ES-I3 (cell line): ENCODE results near the gene CDK8.
A peak's percentile ranks its signal among the peaks of the same experiment; 100 is the strongest.
"Not testable (repeated sequence)": the region's sequence is repeated elsewhere in the genome, so short reads cannot be mapped to it uniquely, and the experiment has no call there.

ENCODE experiments used
- H3K36me3 ChIP-seq: 2 replicates; pipeline ENCODE4 v1.6.1; 2013; ENCODE audit warnings: mild to moderate bottlenecking, low read length, control low read depth, moderate library complexity; ENCODE audit not compliant: insufficient read depth
- H3K4me1 ChIP-seq: 2 replicates; pipeline ENCODE4 v1.6.1; 2013; ENCODE audit warnings: mild to moderate bottlenecking, control low read depth, low read length; ENCODE audit not compliant: insufficient read depth
- H3K9ac ChIP-seq: 2 replicates; pipeline ENCODE4 v1.6.1; 2013; ENCODE audit warnings: low read depth, mild to moderate bottlenecking, low read length, moderate library complexity
- H3K9me3 ChIP-seq: 2 replicates; pipeline ENCODE4 v1.6.1; 2013; ENCODE audit warnings: mild to moderate bottlenecking, low read length, moderate library complexity; ENCODE audit not compliant: control insufficient read depth, insufficient read depth

Gene CDK8

GRCh38 chr13:26229080-26229615 lies 24.8 kb upstream of the CDK8 start:
- H3K9me3 ChIP-seq, result no peaks in the 10 kb centered on the region
- H3K9ac ChIP-seq, result no peak overlapping the region
- H3K4me1 ChIP-seq, result no peaks in the 10 kb centered on the region
- no peaks in the 10 kb centered on the region for H3K36me3 ChIP-seq

- H3K36me3 ChIP-seq, result no peaks in the 10 kb centered on the region
- H3K9ac ChIP-seq, result no peak overlapping the region
- no peaks in the 10 kb centered on the region for H3K9me3 ChIP-seq
- H3K4me1 ChIP-seq, result no peaks in the 10 kb centered on the region
Measured at GRCh38 chr13:26230703-26231102, 23.2 kb upstream of the CDK8 start.

GRCh38 chr13:26236296-26236695 lies 17.6 kb upstream of the CDK8 start:
- Histone ChIP-seq H3K4me1 (no peaks in the 10 kb centered on the region), H3K36me3 (no peaks in the 10 kb centered on the region), H3K9ac (no peak overlapping the region), H3K9me3 (no peaks in the 10 kb centered on the region)

DNA sequence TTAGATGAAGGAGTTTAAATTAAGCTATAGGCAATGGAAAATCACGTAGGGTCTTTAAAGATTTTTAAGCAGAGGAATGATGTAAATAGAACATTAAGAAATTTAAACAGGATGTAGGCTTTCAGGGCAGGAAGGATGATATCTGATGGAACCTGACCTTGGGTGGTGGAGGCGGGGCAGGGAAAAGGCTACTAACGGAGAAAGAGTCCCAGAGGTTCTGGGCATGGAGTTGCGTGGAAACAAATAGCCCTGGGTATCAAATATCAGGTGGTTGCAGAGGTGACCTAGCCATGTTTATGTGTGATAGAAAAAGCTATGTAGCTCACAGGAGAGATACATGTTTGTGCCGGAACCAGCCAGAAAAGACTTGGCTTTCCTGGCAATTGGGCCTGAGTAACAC lies 7.8 kb upstream of the CDK8 start:
- Histone ChIP-seq H3K36me3 (no peaks in the 10 kb centered on the region), H3K9me3 (peaks cover 9% of the 10 kb centered on the region; the same call in 1 of the 2 replicates), H3K9ac (no peak overlapping the region), H3K4me1 (no peaks in the 10 kb centered on the region)

GRCh38 chr13:26247011-26247410 lies 6.9 kb upstream of the CDK8 start:
- Histone ChIP-seq H3K4me1 (no peaks in the 10 kb centered on the region), H3K9ac (no peak overlapping the region), H3K36me3 (no peaks in the 10 kb centered on the region), H3K9me3 (peaks cover 8% of the 10 kb centered on the region; the same call in 1 of the 2 replicates)

DNA sequence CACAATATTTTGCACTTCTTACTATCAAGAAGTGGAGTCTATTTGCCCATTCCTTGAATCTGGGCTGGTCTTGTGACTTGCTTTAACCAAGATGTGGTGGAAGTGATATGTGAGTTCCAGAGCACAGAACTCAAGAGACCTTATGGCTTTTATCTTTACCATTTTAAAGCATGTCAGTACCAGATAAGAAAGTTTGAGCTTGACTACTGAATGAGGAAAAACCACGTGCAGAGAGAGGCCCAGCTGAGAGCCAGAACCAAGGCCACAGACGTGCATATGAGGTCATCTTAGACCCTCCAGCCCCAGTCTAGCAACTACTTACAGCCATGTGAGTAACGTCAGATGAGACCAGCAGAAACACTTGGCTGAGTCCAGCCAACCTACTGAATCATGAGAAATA lies 6.3 kb upstream of the CDK8 start:
- no peaks in the 10 kb centered on the region for H3K36me3 ChIP-seq
- H3K9ac ChIP-seq, result no peak overlapping the region
- no peaks in the 10 kb centered on the region for H3K4me1 ChIP-seq
- H3K9me3 ChIP-seq, result peaks cover 2% of the 10 kb centered on the region; the same call in 1 of the 2 replicates

- Histone ChIP-seq H3K9me3 (no peaks in the 10 kb centered on the region), H3K9ac (no peak overlapping the region), H3K4me1 (no peaks in the 10 kb centered on the region), H3K36me3 (no peaks in the 10 kb centered on the region)
Measured at GRCh38 chr13:26249551-26249950, 4.4 kb upstream of the CDK8 start.

- H3K36me3 ChIP-seq, H3K9ac ChIP-seq, H3K4me1 ChIP-seq, H3K9me3 ChIP-seq: not testable (repeated sequence)
Measured at GRCh38 chr13:26252006-26252405, 1.9 kb upstream of the CDK8 start.

GRCh38 chr13:26253262-26253786 lies 605 bp upstream of the CDK8 start:
- H3K9ac ChIP-seq, result peak overlapping the region; percentile 77

GRCh38 chr13:26254583-26255111 lies 718 bp downstream of the CDK8 start:
- peak overlapping the region; percentile 77 for H3K9ac ChIP-seq
- no peaks in the 10 kb centered on the region for H3K9me3 ChIP-seq
- H3K4me1 ChIP-seq, result no peaks in the 10 kb centered on the region; the same call in 1 of the 2 replicates
- no peaks in the 10 kb centered on the region for H3K36me3 ChIP-seq

More at GRCh38 chr13:26253262-26253786, 605 bp upstream of the CDK8 start:
- no peaks in the 10 kb centered on the region for H3K36me3 ChIP-seq
- H3K9me3 ChIP-seq, result no peaks in the 10 kb centered on the region
- no peaks in the 10 kb centered on the region; the same call in 1 of the 2 replicates for H3K4me1 ChIP-seq

DNA sequence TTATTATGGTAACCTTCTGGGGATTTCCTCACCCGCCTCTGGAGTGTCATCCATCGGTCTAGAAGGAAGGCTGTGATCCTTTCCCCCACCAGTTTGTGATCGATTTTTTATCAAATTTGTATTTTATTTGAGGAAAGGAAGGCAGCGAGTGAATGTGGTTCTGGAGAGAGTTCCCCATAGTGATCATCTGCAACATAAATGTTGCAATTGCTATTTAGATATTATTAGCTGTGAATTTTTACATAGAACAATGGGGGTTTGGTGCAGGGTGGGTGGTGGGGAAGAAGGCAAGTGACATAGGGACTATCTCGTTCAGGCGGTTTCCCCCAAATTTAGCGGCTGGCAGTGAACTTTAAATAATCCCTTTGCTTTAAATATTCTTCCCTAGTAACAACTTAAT lies 1.2 kb downstream of the CDK8 start:
- no peaks in the 10 kb centered on the region; the same call in 1 of the 2 replicates for H3K4me1 ChIP-seq
- peak overlapping the region; percentile 77 for H3K9ac ChIP-seq
- no peaks in the 10 kb centered on the region for H3K9me3 ChIP-seq
- H3K36me3 ChIP-seq, result no peaks in the 10 kb centered on the region

- Histone ChIP-seq H3K36me3 (no peaks in the 10 kb centered on the region), H3K9me3 (no peaks in the 10 kb centered on the region), H3K9ac (peak overlapping the region; percentile 77; the same call in 1 of the 2 replicates), H3K4me1 (no peaks in the 10 kb centered on the region; the same call in 1 of the 2 replicates)
Measured at GRCh38 chr13:26255691-26256277, 1.9 kb downstream of the CDK8 start.

- H3K36me3 ChIP-seq, result no peaks in the 10 kb centered on the region
- H3K9ac ChIP-seq, result no peak overlapping the region
- H3K4me1 ChIP-seq, result no peaks in the 10 kb centered on the region; the same call in 1 of the 2 replicates
- H3K9me3 ChIP-seq, result no peaks in the 10 kb centered on the region
Measured at GRCh38 chr13:26257049-26257448, 3.1 kb downstream of the CDK8 start.

DNA sequence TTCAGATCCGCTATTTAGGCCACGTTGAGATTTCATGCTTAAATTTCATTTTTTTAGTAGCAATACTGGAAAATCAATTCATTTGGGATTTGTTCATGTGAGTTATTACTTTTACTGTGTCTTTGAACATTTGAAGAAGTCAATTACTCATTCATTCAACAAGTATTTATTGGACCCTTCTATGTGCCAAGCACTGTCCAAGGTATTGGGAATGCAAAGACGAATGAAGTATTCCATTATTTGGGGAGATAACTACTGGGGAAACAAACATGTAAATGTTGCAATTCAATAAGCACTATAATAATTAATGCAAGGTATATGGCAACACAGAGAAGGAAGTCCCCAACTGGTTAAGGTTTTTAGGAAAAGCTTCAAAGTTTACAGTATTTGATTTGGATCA lies 5.7 kb downstream of the CDK8 start:
- Histone ChIP-seq H3K4me1 (no peaks in the 10 kb centered on the region; the same call in 1 of the 2 replicates), H3K36me3 (no peaks in the 10 kb centered on the region), H3K9ac (no peak overlapping the region)

GRCh38 chr13:26262156-26262555 lies 8.2 kb downstream of the CDK8 start:
- Histone ChIP-seq H3K4me1 (no peaks in the 10 kb centered on the region; the same call in 1 of the 2 replicates), H3K36me3 (no peaks in the 10 kb centered on the region), H3K9ac (no peak overlapping the region), H3K9me3 (no peaks in the 10 kb centered on the region)

More for the DNA sequence above, 5.7 kb downstream of the CDK8 start:
- no peaks in the 10 kb centered on the region for H3K9me3 ChIP-seq
